Lower leg skin (tissue), 3 donors: ENCODE measurements around the gene CGB7.
"Not testable (repeated sequence)": the region's sequence is repeated elsewhere in the genome, so short reads cannot be mapped to it uniquely, and the experiment has no call there.

Experiments
- POLR2A ChIP-seq, 2 donors: fragments of 450-650 bp; IDR thresholded peaks; one replicate each; pipeline ENCODE4 v1.6.1; 2016 to 2017; ENCODE audit warnings: antibody characterized with exemption in 2 of 2, mild to moderate bottlenecking in 1 of 2, moderate library complexity in 1 of 2
- TF ChIP-seq, protein P1 (sequence below), 3 donors: fragments of 450-650 bp; IDR thresholded peaks; one replicate each; pipeline ENCODE4 v1.5.1; 2016; ENCODE audit warnings: antibody characterized with exemption in 3 of 3, mild to moderate bottlenecking in 3 of 3, moderate library complexity in 2 of 3

DNA sequence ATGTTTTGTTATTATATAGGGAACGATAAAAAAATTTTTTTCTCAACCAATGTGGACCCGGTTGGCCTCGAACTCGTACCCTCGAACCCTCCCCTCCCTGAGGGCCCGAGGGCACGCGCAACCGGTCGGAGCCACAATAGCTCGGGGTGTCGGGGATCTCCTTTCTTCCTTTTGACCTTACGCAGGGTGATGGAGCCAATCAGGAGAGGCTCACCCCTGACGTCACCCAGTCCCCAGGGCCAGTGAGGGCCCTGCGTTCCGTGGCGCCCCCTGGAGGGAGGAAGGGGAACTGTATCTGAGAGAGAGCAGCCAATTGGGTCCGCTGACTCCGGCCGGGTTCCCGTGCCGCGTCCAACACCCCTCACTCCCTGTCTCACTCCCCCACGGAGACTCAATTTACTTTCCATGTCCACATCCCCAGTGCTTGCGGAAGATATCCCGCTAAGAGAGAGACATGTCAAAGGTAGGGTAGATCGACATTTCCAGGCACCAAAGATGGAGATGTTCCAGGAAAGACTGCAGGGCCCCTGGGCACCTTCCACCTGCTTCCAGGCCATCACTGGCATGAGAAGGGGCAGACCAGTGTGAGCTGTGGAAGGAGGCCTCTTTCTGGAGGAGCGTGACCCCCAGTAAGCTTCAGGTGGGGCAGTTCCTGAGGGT, 25.8 kb downstream of the CGB7 start, which contains the start of gene CGB2:
- TF ChIP-seq, protein P1, sequence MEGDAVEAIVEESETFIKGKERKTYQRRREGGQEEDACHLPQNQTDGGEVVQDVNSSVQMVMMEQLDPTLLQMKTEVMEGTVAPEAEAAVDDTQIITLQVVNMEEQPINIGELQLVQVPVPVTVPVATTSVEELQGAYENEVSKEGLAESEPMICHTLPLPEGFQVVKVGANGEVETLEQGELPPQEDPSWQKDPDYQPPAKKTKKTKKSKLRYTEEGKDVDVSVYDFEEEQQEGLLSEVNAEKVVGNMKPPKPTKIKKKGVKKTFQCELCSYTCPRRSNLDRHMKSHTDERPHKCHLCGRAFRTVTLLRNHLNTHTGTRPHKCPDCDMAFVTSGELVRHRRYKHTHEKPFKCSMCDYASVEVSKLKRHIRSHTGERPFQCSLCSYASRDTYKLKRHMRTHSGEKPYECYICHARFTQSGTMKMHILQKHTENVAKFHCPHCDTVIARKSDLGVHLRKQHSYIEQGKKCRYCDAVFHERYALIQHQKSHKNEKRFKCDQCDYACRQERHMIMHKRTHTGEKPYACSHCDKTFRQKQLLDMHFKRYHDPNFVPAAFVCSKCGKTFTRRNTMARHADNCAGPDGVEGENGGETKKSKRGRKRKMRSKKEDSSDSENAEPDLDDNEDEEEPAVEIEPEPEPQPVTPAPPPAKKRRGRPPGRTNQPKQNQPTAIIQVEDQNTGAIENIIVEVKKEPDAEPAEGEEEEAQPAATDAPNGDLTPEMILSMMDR (IDR thresholded peaks at IDR 0.05), result not testable (repeated sequence)
- not testable (repeated sequence) for TF ChIP-seq POLR2A (IDR thresholded peaks at IDR 0.05)
